Hematopoietic multipotent progenitor cell treated with erythropoietin and hydrocortisone succinate and interleukin-3 and kit ligand, for 15 days (in vitro differentiated cells): ENCODE data around the gene FGFR3.
A peak's percentile ranks its signal among the peaks of the same experiment; 100 is the strongest.
"Not testable (repeated sequence)": the region's sequence is repeated elsewhere in the genome, so short reads cannot be mapped to it uniquely, and the experiment has no call there.

ENCODE experiments used
- DNase-seq: peaks from one replicate; pipeline ENCODE4 v3.0.0-alpha.2; 2015; ENCODE audit warnings: low spot score

Gene FGFR3

GRCh38 chr4:1842339-1842895 is 49.3 kb downstream of the FGFR3 start:
- DNase-seq, result no peak

DNA sequence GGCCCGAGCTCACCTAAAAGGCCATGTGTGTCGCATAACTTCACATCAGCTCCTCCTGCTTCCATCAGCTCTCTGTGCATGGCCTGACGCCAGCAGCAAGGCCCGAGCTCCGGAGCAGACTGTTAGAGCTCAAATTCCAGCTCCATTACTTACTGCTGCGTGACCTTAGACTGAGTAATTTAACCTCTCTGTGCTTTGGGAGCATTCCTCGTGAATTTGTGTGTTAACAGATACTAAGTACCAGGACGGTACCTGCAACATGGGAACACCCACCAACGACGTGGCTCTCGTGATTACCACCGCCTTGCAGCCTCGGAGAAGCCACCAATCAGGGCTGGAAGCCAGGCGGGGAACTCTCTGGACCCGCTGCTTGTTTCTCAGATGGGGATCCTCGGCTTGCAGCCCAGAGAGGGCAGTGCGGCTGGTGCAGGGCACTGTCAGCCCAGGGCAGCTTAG is 49.9 kb downstream of the FGFR3 start:
- no peak for DNase-seq

- DNase-seq, result no peak
Measured at GRCh38 chr4:1843852-1844251, 50.8 kb downstream of the FGFR3 start.

- DNase-seq, result not testable (repeated sequence)
Measured at GRCh38 chr4:1844618-1845017, 51.5 kb downstream of the FGFR3 start.

GRCh38 chr4:1846580-1846979 is 53.5 kb downstream of the FGFR3 start:
- no peak for DNase-seq

GRCh38 chr4:1850276-1850675 is 57.2 kb downstream of the FGFR3 start:
- DNase-seq, result no peak

- no peak for DNase-seq
Measured at GRCh38 chr4:1851160-1851559, 58.1 kb downstream of the FGFR3 start.

GRCh38 chr4:1851575-1852410 is 58.7 kb downstream of the FGFR3 start:
- no peak for DNase-seq

- no peak for DNase-seq
Measured at GRCh38 chr4:1852904-1853623, 60.0 kb downstream of the FGFR3 start.

- no peak for DNase-seq
Measured at GRCh38 chr4:1854752-1855151, 61.7 kb downstream of the FGFR3 start.

DNA sequence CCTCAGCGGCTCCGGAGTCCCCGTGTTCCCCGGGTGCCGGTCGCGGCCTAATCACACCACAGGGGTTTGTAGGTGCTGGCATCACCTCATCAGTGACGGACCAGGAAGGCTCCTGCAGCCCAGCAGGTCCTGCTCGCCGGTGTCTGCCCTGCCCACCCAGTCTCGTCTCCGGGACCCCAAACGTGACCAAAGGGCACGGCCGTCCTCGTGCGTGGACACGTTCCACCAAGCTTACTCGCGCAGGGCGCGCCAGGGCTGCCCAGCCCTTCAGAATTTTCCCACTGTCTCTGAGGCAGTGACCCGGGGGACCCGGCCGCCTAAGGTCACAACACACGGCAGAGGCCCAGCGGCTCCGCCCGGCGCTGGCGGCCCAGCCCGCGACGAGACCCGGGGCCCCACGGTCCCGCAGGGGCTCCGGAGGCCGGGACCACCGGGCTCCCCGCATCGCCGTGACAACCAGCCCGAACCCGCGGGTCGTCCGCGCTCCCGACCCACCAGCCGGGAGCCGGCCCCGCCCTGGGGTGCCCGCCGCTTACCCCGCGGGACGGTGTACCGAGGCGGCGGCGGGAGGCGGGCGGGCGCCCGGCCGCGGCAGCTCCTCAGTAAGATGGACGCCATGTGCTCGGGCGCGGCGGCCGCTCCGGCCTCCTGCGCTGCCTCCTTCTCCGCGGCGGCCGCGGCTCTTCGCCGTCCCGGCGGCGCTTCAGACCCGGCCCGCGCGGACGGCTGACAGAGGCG is 62.4 kb downstream of the FGFR3 start:
- no peak for DNase-seq

GRCh38 chr4:1856071-1856942 is 63.2 kb downstream of the FGFR3 start, which contains the start of gene LETM1:
Gene LETM1 (minus strand): TSS chr4:1856156. CDS start chr4:1855950, 206 bp downstream.
- peak; percentile 90 for DNase-seq

DNA sequence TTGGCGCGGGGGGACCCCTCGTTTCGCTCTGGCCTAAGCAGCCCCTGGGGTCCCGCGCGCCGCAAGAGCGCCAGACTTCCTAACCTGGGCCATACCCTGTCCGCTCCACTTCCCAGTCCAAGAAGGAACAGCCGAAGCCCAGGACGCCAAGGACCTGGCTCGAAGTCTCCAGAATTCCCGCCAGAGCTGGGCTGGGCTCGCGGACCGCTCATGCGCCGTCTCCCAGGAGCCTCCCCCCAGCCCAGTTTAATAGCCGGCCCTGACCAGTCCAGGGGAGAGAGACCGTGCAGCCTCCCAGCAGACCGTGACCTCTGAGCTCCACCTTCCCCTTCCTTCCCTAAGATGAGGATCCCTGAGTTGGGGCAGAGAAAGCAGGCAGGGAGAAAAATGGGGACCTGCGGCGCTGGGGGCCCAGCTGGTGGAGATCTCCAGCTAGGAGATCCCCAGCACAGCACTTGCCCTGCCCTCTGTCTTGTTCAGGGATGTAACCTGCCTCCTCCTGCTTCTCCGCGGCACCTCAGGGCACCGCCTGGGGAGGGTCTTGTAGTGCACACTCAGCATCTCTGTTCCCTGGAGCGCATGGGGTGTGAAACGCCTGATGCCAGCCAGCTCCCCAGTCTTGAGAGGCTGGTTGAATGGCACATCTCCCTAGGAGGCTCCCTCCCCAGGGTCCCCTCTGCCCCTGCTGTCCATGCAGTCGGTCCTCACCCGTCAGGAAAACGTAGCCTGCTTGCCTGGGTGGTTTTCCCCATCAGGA is 64.0 kb downstream of the FGFR3 start:
- no peak for DNase-seq

GRCh38 chr4:1857931-1858330 is 64.8 kb downstream of the FGFR3 start:
- no peak for DNase-seq
